SK-N-SH treated with all-trans-retinoic acid at 6 μM for 48 hours (cell line): ENCODE measurements around the gene CLTA.
"Not testable (repeated sequence)": the region's sequence is repeated elsewhere in the genome, so short reads cannot be mapped to it uniquely, and the experiment has no call there.

Source experiments
- BACH2 ChIP-seq: fragments of 250-450 bp; sonication (Bioruptor Pico); IDR thresholded peaks from 2 replicates; pipeline ENCODE4 v1.9.0; 2021; ENCODE audit warnings: mild to moderate bottlenecking, borderline replicate concordance
- CSDC2 ChIP-seq: fragments of 250-450 bp; sonication (Bioruptor Pico); IDR thresholded peaks from 2 replicates; pipeline ENCODE4 v1.5.0; 2020; ENCODE audit warnings: mild to moderate bottlenecking, moderate library complexity
- CSRNP3 ChIP-seq: fragments of 250-450 bp; sonication (Bioruptor Pico); IDR thresholded peaks from 2 replicates; pipeline ENCODE4 v1.5.1; 2021; ENCODE audit warnings: mild to moderate bottlenecking, moderate library complexity
- ISL1 ChIP-seq: fragments of 250-450 bp; sonication (Bioruptor Pico); IDR thresholded peaks from 2 replicates; pipeline ENCODE4 v2.1.2; 2022; ENCODE audit warnings: mild to moderate bottlenecking, moderate library complexity
- POU6F1 ChIP-seq: fragments of 250-450 bp; sonication (Bioruptor Pico); IDR thresholded peaks from 2 replicates; pipeline ENCODE4 v1.8.0; 2021; ENCODE audit warnings: low read depth, mild to moderate bottlenecking, moderate library complexity, borderline replicate concordance
- RARB ChIP-seq: fragments of 250-450 bp; sonication (Bioruptor Pico); IDR thresholded peaks from 2 replicates; pipeline ENCODE4 v1.8.0; 2021; ENCODE audit warnings: mild to moderate bottlenecking, moderate library complexity
- SNAI2 ChIP-seq: fragments of 250-450 bp; sonication (Bioruptor Pico); IDR thresholded peaks from 2 replicates; pipeline ENCODE4 v1.5.0; 2020; ENCODE audit warnings: mild to moderate bottlenecking, moderate library complexity
- TOX ChIP-seq: fragments of 250-450 bp; sonication (Bioruptor Pico); IDR thresholded peaks from 2 replicates; pipeline ENCODE4 v1.8.0; 2021; ENCODE audit warnings: mild to moderate bottlenecking, moderate library complexity, borderline replicate concordance
- ZC3H10 ChIP-seq: fragments of 250-450 bp; sonication (Bioruptor Pico); IDR thresholded peaks from 2 replicates; pipeline ENCODE4 v1.5.1; 2021; ENCODE audit warnings: mild to moderate bottlenecking, moderate library complexity
- ZFP30 ChIP-seq: fragments of 450-650 bp; formaldehyde crosslinking; IDR thresholded peaks from 2 replicates; pipeline ENCODE4 v1.5.0; 2022; ENCODE audit warnings: mild to moderate bottlenecking, moderate library complexity
- ZNF8 ChIP-seq: fragments of 450-650 bp; formaldehyde crosslinking; IDR thresholded peaks from 2 replicates; pipeline ENCODE4 v1.5.0; 2020; ENCODE audit warnings: mild to moderate bottlenecking, moderate library complexity
- TF ChIP-seq, protein P1 (sequence below): fragments of 250-450 bp; sonication (Bioruptor Pico); IDR thresholded peaks from 2 replicates; pipeline ENCODE4 v1.8.0; 2020; ENCODE audit warnings: mild to moderate bottlenecking, moderate library complexity, borderline replicate concordance

DNA sequence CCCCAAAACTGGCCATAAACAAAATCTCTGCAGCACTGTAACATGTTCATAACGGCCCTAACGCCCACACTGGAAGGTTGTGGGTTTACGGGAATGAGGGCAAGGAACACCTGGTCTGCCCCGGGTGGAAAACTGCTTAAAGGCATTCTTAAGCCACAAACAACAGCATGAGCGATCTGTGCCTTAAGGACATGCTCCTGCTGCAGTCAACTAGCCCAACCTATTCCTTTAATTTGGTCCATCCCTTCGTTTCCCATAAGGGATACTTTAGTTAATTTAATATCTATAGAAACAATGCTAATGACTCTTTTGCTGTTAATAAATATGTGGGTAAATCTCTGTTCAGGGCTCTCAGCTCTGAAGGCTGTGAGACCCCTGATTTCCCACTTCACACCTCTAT lies 10.5 kb upstream of the CLTA start:
- not testable (repeated sequence) for TF ChIP-seq ZNF8; RARB (CRISPR knock-in tag); BACH2 (CRISPR knock-in tag); ZC3H10 (CRISPR knock-in tag); CSDC2 (CRISPR knock-in tag); CSRNP3 (CRISPR knock-in tag); ISL1 (CRISPR knock-in tag); SNAI2 (CRISPR knock-in tag); POU6F1 (CRISPR knock-in tag); ZFP30 (CRISPR knock-in tag); TOX (CRISPR knock-in tag)
- TF ChIP-seq, protein P1, sequence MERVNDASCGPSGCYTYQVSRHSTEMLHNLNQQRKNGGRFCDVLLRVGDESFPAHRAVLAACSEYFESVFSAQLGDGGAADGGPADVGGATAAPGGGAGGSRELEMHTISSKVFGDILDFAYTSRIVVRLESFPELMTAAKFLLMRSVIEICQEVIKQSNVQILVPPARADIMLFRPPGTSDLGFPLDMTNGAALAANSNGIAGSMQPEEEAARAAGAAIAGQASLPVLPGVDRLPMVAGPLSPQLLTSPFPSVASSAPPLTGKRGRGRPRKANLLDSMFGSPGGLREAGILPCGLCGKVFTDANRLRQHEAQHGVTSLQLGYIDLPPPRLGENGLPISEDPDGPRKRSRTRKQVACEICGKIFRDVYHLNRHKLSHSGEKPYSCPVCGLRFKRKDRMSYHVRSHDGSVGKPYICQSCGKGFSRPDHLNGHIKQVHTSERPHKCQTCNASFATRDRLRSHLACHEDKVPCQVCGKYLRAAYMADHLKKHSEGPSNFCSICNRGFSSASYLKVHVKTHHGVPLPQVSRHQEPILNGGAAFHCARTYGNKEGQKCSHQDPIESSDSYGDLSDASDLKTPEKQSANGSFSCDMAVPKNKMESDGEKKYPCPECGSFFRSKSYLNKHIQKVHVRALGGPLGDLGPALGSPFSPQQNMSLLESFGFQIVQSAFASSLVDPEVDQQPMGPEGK (CRISPR knock-in tag), result not testable (repeated sequence)
